Renal pelvis (tissue), 4 donors: Measurements from ENCODE around the gene ZNF219. TPM values are rescaled to one million over a fixed set of nuclear protein-coding genes. Genes with fewer than 3 reads are reported as not detected.

Experiments used
- DNase-seq: peaks from one replicate; pipeline ENCODE4 v3.0.0-alpha.2; 2013
- polyA plus RNA-seq, 3 donors: library from polyadenylated mRNA; unstranded; fragments of 120-200 nt; gene quantifications; one replicate each; pipeline ENCODE4 v1.2.1, GENCODE V29; 2013; ENCODE audit not compliant: insufficient read length in 3 of 3

Gene ZNF219
- polyA plus RNA-seq, 3 donors: 37.5 to 42.2 (median 39.3) TPM

DNA sequence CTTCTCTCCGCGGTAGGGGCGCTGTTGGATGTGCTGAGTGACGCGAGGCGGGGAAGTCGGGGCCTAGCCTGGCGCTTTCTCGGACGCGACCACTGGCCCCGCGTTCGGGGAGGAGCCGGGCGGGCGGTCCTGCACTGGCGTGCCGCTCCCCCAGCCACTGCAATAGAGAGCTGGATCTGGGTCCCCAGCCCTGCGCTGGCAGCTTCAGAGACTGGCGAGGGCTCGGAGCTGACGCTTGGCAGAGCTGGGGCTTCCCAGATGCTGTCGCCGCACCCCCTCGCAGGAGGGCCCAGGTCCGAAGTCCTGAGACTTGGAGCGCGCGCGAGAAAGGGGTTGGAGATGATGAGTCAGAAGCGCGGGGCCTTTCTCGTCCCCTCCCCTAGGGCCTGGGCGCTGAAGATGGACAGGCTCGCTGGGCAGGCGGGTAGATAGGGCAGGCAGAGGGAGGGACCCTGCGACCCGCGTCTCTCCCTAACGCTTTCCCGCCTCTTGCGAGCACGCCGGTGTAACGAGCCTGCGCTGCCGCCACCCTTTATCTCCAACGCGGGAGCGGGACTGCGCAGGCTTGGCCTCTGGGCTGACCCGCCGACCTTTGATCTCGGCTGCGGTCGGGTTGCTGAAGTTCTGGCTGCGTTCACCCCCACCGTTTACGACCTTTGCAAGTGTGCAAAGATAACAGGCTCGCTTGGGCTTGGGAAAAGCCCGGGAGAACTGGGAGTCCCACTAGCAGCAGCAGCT, 5.4 kb upstream of the ZNF219 start:
- peak; percentile 96 for DNase-seq

DNA sequence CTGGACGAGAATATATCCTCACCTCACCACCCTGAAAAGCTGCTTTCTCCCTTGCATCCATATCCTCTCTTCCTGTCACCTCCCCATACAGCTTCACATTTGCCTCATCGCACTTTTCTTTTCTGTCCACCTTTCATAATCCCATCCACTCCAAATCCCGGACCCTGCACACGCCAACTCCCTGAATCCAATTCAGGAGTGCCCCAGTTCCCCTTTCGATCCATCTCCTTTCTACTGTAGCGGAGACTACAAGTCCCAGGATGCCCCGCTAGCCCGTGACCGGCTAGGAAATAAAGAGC, 4.9 kb upstream of the ZNF219 start:
- DNase-seq: no peak

DNA sequence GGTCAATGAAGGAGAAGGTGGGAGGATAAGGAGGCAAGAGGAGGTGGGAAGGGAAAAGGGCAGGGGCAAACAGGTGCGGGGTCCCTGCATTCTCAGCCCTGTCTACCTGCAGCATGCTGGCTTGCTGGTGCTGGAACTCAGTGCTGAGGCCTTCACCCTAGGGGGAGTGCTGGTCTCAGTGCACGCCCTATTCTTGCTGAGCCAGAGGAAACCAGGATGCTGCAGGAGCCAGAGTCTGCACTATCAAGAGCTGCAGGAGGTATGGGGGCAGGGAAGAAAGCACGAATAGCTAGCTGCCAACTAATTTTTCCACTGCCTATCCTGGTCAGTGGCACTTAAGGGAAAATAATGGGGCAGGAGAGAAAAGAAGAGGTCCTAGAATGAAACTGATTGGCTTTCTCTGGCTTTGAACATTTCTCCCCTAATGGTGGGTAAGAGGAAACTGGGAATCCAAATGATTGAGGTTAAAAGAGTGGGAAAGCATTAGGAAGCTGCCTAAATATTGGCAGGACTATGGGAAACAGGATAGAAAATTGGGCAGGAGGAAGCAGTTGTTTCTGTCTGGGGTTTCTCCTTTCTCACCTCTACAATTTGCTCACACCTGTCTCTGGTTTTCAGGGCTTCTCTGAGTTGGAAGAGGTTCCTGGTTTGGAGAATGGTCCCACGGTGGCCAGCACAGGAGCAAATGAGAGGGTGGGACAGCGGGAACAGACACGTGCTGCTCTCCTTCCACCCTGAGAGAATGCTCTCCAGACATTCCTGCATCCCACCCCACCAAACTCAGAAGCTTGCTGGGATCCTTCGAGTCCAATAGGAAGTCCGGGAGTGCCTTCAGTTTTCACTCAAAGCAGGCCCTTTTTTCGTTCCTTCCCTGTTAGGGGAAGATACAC, 4.3 kb upstream of the ZNF219 start:
- no peak for DNase-seq

DNA sequence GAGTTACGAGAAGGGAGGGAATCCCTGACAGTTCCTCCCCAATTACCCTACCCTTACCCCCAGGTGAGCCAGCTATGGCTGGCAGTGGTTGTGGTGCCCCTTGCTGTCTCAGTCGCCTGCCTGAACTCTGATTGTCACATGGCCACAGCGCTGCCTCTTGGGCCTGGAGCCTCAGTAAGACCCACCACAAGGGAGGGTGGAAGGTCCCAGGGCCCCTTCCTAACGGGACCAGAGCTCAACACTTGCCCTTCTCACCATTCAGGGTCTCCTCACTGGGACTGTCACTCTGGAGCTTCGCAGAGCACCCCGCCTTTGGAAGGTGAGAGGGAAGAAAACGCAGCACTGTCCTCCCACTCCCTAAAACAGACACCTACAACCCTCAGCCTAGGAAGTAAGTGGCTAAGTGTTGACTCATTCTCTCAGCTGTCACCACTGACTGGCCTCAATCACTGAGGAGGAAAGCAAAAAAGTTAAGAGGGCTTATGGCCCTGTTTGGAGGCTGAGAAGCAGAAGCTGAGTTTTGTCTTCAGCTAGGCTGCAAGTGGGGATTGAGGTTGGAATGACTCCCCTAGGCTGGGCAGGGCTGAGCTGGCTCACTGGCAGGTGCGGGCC, 3.5 kb upstream of the ZNF219 start:
- DNase-seq: no peak

DNA sequence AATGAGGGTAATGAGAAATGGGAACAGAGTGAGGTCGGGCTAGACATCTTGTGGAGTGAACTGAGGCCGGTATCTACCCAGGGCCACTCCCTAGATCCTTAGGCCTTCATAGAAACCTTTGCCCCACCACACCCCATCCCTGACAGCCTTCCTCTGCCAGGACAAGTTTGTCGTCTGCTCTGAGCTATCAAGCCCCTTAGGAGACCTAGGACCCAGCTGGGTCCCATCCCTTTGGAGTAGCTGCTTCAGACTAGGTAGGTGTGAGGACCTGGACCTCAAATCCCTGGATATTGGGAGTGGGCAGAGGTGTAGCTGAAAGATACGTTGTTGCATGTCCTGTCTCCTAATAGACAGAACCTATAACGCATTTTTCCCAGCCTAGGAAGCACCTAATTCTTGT, 2.5 kb upstream of the ZNF219 start, which contains the start of gene TMEM253:
TSS of gene TMEM253 (plus strand) at position 136 of the 400 bp plus-strand sequence. CDS start 278 bp downstream, outside the sequence.
- DNase-seq: no peak

DNA sequence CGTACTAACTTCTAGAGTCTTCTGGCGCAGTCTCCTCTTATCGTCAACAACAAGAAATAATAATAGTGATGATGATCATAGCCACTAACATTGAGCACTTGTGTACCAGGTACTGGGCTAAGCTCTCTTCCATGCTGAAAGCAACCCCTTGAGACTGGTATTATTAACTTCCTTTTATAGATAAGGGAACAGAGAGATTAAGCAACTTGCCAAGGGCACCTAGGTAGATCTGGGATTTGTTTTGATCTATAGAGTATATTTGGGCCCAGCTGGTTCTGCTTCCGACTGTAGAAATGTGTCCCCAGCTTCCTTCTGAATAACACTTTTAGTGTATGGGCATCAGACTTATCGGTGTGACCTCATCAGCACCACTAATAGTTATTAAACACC, 1.1 kb upstream of the ZNF219 start:
- no peak for DNase-seq

DNA sequence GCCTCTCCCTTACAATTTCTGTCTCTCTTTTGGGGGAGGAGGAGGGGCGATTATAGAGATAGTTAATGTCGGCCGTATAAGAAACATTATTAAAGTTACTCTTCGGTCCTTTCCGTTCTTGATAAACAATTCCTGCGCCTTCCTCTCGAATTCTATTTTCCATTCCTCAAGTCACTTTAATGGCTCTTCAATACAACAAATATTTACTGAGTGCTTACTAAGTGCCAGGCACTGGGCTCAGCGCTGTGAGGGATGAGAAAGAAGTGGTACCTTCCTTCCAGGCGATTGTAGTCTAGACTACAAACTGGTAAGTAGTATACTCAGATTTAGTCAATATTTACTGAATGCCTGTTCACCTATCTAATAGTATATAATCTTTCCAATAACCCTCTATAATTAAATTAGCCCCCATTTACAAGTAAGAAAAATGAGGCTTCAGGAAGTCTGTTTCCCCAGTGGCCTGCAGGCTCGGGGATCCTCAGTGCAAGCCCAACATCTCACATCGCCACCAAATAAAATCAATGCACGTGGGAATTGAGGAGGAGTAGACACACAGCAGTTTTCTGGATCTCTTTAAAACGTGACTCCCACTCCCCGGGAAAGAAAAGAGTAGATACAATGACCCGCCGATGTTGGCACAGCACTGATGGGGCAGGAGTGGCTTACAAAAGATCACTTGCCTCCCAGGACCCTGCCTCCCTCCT, 589 bp upstream of the ZNF219 start:
- no peak for DNase-seq

DNA sequence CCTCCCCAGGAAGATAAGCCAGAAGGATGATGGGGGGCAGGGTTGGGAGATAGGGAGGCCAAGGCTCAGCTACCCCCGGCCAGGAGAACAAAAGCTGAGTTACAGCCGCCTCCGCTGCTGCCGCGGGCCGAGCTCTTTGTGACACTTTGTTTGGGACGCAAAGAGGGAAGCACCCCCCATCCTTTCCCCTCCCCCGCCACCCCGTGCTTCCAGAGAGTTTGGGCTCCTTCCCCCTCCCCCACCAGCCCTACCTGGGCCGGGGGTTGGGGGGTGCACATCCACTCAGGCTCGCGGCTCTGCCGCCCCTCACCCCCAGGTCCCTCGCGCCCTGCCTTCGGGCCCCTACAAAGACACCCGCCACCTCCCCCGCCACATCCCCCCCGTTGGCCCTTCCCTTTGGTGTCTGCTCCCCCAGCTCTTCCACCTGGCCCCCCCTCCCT, 799 bp downstream of the ZNF219 start:
- DNase-seq: no peak

DNA sequence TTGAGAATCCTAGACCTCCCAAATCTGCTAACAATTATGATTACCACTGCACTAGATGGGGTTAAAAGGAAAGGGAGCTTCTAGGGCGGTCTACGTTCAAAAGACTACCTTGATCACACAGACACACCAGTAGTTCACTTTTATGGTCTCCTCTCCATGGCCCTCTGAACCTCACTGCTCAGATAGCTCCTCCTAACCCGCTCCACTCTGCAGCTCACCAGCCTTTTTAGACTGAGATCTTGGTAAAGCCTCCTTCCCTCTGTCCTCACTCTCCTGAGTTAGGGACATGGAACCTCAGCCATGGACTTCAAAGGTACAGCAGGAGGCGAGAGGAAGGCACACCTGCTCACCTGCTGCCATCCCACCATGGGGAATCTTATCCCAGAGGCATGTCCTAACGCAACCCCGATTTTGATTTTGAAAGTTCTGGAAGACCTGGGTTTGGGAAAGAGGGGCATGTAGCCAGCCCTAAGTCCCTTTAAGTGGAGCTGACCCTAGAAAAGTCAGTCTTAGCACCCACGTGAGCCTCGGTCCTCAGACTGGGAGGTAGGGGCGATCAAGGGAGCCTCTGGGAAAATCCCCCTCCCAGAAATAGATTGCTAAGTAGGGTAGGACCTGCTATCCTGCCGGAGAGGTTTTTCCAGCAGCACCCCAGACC, 1.3 kb downstream of the ZNF219 start:
- DNase-seq: no peak

DNA sequence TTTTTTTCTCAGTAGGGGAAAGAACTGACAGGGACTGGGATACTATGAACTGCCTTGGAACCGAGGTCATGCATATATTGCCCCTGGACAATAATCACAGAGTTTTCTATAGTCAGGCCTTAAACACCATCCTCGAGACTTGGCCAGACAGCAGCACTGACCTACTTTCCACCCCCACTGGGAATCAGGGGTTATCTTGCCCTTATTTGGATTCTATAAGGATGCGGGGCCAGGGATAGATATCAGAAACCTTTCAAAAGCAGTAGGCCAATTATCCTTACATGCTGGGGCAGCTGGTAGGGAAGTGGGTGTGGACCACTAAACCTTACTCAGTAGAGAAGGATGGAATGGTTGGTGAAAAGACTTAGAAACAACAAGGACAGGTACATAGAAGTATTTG, 2.0 kb downstream of the ZNF219 start:
- DNase-seq: no peak

DNA sequence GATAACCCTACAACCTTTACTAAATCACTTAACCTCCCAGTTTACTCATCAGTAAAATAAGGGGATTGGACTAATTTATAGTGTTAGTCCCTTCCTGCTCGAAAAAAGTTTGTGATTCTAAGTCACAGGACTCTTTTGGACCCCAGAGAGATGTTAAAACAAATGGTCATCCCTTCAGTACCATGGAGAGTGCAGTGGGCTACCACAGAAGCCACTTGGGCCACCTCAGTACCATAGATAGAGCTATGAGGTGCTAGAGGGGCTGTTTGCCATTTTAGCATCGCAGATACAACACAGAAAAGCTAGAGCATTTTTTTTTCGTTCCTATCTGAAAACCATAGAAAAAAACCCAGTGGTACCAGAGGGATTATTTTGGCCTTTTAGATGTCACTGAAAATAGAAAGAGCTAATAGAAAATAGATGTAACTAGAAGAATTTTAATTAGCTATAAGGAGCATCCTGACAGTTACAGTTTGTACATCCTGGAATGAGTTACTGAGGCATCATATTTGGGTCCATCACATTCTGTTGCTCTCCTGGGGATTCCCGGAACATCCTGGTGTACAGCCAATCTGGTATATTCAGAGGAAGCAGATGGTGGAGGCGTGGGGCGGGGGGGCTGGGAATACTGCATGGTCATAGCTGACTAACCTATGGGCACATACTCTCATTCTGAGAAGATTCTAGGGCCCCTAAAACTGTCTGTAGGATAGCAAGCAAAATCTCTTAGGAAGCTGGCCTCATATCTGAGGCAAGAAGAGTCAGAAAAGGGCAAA, 2.8 kb downstream of the ZNF219 start:
- DNase-seq: no peak

DNA sequence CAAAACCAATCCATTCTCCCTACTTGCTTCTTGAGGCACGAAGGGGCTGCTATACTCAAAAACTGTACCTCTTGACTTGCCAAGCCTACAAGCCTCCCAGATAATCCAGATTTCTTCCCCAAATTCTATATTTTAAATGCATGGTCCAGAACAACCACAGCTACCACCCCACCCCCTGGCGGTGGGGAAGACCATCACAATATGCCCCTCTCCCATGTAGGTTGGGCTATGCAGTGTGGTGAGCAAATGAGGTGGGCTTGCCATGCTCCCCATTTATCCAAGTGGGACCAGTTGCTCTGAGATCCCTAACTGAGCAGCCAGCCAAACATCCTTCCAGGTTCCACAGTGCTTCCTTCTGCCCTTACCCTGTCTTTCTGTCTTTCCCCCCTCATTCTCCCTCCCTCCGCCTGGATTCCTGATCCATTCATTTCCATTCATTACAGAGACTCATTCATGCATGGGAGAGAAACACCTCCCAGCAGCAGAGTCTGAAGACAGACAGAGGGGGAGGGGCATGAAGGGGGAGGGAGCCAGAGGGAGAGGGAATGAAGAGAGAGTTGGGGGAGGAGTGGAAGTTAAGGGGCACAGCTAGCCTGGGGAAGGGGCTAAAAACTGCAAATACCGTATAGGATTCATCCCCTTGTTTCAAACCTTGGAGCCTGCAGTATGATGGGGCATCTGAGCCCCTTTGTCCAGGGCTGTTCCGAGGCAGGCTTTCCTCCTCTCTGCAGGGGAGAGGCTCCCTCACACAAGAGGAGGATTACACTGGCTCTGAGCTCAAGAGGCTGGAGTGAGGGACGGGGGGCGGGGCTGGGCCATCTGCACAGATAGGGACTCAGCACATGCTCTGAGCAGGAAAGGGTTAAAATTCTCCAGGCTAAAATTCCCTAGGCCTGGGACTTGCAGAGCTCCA, 4.4 kb downstream of the ZNF219 start:
- DNase-seq: peak; percentile 84

DNA sequence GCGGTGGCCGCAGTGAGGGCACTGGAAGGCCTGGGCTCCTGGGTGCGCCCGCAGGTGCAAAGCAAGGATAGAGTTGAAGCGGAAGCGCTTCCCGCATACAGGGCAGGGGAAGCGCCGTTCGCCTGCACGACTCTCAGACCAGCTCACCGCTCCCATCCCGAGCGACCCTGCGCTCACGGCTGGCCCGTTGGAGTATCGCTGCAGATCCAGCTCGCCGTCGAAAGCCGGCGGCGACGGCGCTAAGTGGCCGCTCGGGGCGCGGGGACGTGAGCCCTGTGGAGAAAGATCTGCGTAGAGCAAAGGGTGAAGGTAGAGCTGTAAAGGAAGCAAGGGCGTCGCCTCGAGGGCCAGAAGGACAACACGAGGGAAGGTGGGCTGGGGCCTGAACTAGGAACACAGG, 5.4 kb downstream of the ZNF219 start:
- no peak for DNase-seq

DNA sequence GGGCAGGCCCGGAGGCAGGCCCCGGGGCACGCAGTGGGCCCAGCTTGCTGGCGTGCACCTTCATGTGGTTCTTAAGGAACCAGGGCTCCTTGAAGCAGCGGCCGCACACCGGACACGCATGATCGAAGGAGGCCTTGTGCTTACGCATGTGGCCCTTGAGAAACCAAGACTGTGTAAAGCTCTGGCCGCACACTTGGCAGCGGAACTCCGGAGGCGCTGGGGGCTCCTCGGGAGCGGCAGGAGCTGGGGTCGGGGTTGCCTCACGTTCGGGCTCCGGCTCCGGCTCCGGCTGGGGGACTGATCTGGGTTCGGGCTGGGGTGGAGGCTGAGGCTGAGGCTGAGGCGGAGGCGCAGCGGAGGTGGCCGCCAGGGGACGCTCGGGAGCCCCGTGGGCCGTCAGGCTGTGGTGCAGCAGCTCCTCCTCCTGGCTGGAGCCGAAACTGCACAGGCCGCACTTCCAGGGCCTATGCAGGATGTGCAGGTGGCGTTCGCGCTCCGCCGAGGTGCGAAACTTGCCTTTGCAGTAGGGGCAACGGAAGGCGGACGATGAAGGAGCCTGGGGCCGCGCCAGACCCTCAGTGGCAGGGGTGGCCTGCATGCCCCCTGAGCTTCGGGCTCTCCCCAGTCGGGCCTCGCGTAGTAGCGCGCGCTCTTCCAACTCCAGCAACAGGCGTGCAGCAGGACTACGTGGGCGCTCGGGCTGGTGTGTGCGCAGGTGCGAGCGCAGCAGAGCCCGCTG, 6.0 kb downstream of the ZNF219 start:
- DNase-seq: peak; percentile 48

DNA sequence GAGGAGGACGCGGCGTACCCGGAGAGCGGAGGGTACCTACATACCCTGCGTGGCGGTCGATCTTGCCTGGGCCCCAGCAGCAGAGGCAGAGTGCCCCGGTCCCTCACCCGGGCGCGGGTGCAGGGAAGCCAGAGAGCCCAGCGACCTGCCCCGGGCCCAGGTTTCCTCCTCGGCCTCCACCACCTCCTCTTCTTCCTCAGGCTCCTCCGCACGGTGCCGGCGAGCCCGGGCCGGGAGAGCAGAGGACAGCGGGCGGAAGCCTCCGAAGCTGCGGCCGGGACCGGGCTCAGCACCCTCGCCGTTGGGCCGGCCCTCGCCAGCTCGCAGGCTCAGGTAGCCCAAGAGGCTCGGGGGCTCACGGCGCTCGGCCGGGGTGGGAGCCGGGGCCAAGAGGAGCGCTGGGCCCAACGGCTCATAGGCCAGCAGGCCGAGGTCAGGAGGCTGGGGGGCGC, 6.6 kb downstream of the ZNF219 start:
- DNase-seq: no peak

DNA sequence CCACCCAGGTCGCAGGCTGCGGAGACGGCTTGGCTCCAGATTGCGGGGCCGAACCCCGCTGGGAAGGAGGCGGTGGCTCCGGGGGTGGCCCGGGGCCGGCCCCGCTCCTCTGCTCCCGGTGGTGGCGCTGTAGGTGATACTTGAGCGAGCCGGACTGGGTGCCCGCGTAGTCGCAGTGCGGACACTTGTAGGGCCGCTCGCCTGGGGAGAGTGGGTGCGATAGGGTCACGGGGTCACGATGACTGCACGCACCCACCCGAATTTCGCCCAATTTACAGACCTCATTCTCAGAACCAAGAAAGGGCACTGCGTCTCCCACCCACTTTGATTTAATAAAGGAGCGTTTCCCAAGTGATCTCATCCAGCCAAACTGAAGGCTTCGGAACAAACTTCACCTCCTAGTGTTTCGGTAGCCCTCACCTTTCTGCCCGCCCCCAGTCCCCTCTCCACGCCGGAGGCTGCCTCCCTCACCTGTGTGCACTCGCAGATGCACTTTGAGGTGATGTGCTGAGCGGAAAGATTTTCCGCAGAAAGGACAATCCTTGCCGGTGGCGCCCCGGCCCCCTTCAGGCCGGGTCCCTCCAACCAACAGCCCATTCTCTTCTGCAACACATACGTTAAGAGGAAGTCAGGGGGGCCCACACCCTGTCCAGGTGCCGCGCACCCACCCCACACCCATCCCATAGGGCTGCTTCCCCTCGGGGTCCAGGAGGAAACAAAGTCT, 7.4 kb downstream of the ZNF219 start:
- no peak for DNase-seq

DNA sequence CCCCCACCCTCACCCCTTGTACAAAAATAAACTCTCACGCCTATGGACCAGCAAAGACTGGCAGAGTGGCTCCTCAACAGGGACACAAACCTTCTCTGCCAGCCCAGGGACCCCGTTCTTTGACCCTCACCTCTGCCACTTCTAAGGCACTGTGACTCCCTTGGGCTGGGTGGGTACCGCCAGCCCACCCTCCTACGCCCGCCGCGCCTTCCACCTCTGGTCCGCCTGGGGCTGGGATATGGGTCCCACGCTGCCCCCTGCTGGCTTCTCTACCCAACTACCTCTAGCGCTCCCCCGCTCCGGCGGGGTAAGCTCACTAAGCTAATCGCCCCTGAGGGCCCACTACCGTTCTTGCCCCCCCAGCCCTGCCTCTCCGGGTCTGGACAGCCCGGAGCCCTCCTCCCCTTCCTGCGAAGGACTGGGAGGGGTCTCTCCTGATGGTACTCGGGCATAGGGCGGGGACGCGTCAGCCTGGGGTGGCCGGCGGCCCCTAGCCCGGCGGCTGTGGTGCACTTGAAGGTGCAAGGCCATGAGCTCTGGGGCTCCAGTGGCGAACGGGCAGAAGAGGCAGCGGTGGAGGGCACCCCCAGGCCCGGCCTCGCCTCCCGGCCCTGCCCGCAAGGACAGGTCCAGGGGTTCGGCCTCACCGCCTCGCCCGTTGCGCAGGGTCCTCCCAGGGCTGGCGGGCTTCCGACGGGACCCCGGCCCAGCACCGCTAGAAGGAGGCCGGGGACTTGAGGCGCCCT, 8.1 kb downstream of the ZNF219 start:
- DNase-seq: no peak

DNA sequence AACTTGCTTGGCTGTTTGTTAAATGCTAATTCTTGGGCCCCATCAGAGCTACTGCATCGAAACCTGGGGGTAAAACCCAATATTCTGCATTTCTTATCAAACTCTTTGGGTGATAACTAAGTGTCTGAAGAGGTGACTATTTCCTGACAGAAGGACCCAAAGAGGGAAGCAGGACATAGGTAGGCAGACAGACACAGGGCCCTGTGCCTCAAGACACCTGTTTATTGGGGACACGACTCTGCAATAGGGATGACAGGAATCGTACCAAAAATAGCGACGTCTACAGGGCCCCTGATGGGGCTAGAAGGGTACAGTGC, 8.6 kb downstream of the ZNF219 start:
- DNase-seq: no peak
